ENCODE results near the gene NT5DC4.

DNA sequence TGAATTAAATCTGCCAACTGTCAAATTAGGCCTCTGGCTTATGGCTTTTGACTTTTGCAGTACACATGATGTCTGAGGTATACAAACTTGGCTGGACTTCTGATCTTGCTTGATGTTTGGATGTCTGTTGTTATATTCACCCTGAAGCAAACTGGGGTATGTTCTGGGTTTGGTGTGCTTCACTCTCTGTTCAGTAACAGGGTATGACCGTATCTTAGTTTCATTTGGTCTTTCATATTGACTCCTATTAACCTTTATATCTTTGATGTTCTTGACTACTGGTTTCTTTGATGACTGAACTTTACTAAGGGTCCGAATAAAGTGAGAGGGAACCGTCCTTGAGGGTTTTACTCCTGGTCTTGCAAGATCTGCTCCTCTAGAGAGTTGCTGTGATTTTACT lies 35.4 kb downstream of the NT5DC4 start:
- TF ChIP-seq EP300 (IDR thresholded peaks at IDR 0.05; ENCODE audit: borderline replicate concordance in 1 of 2, low read depth in 1 of 2, low read length in 1 of 2) (no peak), EZH2phosphoT487 (IDR thresholded peaks at IDR 0.05; ENCODE audit: borderline replicate concordance, low read depth) (no peak), FOXM1 (IDR thresholded peaks at IDR 0.05; ENCODE audit: low read depth) (no peak), MXI1 (IDR thresholded peaks at IDR 0.05; ENCODE audit: low read depth, low read length) (no peak)
- TF ChIP-seq, protein P1, sequence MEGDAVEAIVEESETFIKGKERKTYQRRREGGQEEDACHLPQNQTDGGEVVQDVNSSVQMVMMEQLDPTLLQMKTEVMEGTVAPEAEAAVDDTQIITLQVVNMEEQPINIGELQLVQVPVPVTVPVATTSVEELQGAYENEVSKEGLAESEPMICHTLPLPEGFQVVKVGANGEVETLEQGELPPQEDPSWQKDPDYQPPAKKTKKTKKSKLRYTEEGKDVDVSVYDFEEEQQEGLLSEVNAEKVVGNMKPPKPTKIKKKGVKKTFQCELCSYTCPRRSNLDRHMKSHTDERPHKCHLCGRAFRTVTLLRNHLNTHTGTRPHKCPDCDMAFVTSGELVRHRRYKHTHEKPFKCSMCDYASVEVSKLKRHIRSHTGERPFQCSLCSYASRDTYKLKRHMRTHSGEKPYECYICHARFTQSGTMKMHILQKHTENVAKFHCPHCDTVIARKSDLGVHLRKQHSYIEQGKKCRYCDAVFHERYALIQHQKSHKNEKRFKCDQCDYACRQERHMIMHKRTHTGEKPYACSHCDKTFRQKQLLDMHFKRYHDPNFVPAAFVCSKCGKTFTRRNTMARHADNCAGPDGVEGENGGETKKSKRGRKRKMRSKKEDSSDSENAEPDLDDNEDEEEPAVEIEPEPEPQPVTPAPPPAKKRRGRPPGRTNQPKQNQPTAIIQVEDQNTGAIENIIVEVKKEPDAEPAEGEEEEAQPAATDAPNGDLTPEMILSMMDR (IDR thresholded peaks at IDR 0.05), result no peak
